NCI-H146 treated with DMSO at 0.1 percent for 48 hours (cell line): ENCODE results near the gene PLA2G4F.

Experiments
- DNase-seq: peaks from one replicate; lab custom pipeline; 2025; ENCODE audit not compliant: unreplicated experiment; lab: John Stamatoyannopoulos, UW

PLA2G4F gene

GRCh38 chr15:42156243-42156922 lies at the start of gene PLA2G4F:
Gene PLA2G4F (minus strand): TSS chr15:42156636. CDS start chr15:42156549, 87 bp downstream.
- peak; percentile 10 for DNase-seq

GRCh38 chr15:42203891-42204290 lies 47.5 kb upstream of the PLA2G4F start:
- DNase-seq: no peak

- no peak for DNase-seq
These were observed 46.2 kb upstream of the PLA2G4F start for GRCh38 chr15:42202653-42203052.

GRCh38 chr15:42201801-42202200 lies 45.4 kb upstream of the PLA2G4F start:
- no peak for DNase-seq

- DNase-seq: no peak
These were observed 42.7 kb upstream of the PLA2G4F start for GRCh38 chr15:42199126-42199525.

GRCh38 chr15:42198516-42198915 lies 42.1 kb upstream of the PLA2G4F start:
- no peak for DNase-seq

- DNase-seq: no peak
These were observed 38.1 kb upstream of the PLA2G4F start for GRCh38 chr15:42194513-42194912.

- no peak for DNase-seq
These were observed 36.9 kb upstream of the PLA2G4F start for GRCh38 chr15:42193383-42193782.

- DNase-seq: no peak
These were observed 35.3 kb upstream of the PLA2G4F start for GRCh38 chr15:42191610-42192346.

GRCh38 chr15:42190370-42190769 lies 33.9 kb upstream of the PLA2G4F start:
- DNase-seq: no peak

- no peak for DNase-seq
These were observed 29.4 kb upstream of the PLA2G4F start for GRCh38 chr15:42185801-42186200.

GRCh38 chr15:42184736-42185135 lies 28.3 kb upstream of the PLA2G4F start:
- no peak for DNase-seq

- DNase-seq: no peak
These were observed 27.9 kb upstream of the PLA2G4F start for GRCh38 chr15:42184296-42184695.

GRCh38 chr15:42182961-42183360 lies 26.5 kb upstream of the PLA2G4F start:
- no peak for DNase-seq

- no peak for DNase-seq
These were observed 26.0 kb upstream of the PLA2G4F start for GRCh38 chr15:42182328-42182886.

- no peak for DNase-seq
These were observed 21.6 kb upstream of the PLA2G4F start for GRCh38 chr15:42178056-42178455.

- DNase-seq: no peak
These were observed 19.2 kb upstream of the PLA2G4F start for GRCh38 chr15:42175671-42176070.

GRCh38 chr15:42172475-42172874 lies 16.0 kb upstream of the PLA2G4F start:
- no peak for DNase-seq

- DNase-seq: no peak
These were observed 15.4 kb upstream of the PLA2G4F start for GRCh38 chr15:42171795-42172194.

GRCh38 chr15:42171122-42171521 lies 14.7 kb upstream of the PLA2G4F start:
- no peak for DNase-seq

GRCh38 chr15:42166225-42166940 lies 9.9 kb upstream of the PLA2G4F start:
- no peak for DNase-seq

- DNase-seq: no peak
These were observed 8.7 kb upstream of the PLA2G4F start for GRCh38 chr15:42165106-42165505.
